Psoas muscle (tissue), 8 donors: Measurements from ENCODE around the gene PRPF39. TPM values are rescaled to one million over a fixed set of nuclear protein-coding genes. Genes with fewer than 3 reads are reported as not detected.

Source experiments
- ATAC-seq, 4 donors: fragments of 200-7000 bp; cut with Tn5 transposase; one replicate each; pipeline ENCODE4 v1.9.1; 2020; ENCODE audit warnings: moderate library complexity in 3 of 4, mild to moderate bottlenecking in 2 of 4
- DNase-seq, 2 donors: peaks; one replicate each; pipeline ENCODE4 v3.0.0-alpha.2; 2020
- H3K27ac ChIP-seq: fragments of 200-600 bp; one replicate; pipeline ENCODE4 v1.8.0; 2022
- H3K27me3 ChIP-seq, 3 donors: fragments of 200-600 bp in 1 of 3; one replicate each; pipeline versions ENCODE4 v1.6.1 to v1.8.0; 2013 to 2022; ENCODE audit warnings: low read length in 2 of 3, mild to moderate bottlenecking in 2 of 3, moderate library complexity in 1 of 3; ENCODE audit not compliant: insufficient read depth in 3 of 3
- H3K36me3 ChIP-seq, 2 donors: fragments of 200-600 bp in 1 of 2; one replicate each; pipeline versions ENCODE4 v1.6.1 to v1.8.0; 2013 to 2022; ENCODE audit warnings: low read depth in 1 of 2, mild to moderate bottlenecking in 1 of 2, moderate library complexity in 1 of 2; ENCODE audit not compliant: insufficient read depth in 1 of 2
- H3K4me1 ChIP-seq: fragments of 200-600 bp; one replicate; pipeline ENCODE4 v1.8.0; 2022
- H3K4me3 ChIP-seq: fragments of 200-600 bp; one replicate; pipeline ENCODE4 v1.8.0; 2022; ENCODE audit warnings: mild to moderate bottlenecking
- H3K9me3 ChIP-seq: fragments of 200-600 bp; one replicate; pipeline ENCODE4 v1.8.0; 2022
- whole genome bisulfite sequencing, 3 donors: extraction: QIAGEN DNeasy Blood & Tissue Kit; methylation state at CpG; one replicate each; pipeline versions ENCODE4 v1.1.6 to v1.1.7; 2013; 5-methylcytosine and 5-hydroxymethylcytosine counted together
- intact Hi-C, 2 donors: fragments of 100-400 bp; cut with DNase I; formaldehyde crosslinking; loops; one replicate each; pipeline versions ENCODE4 v1.11.0 to v1.14.2; 2022
- polyA plus RNA-seq, 3 donors: library from polyadenylated mRNA; stranded (reverse); fragments of 200-250 nt; gene quantifications; one replicate each; pipeline ENCODE4 v1.2.3, GENCODE V29; 2013
- total RNA-seq, 4 donors: library from RNA; stranded (reverse); fragmentation: NEBNext Ultra II Directional in 2 of 4; extraction: Animal tissue kit (Norgen Biotek cat#: 25700) in 2 of 4; gene quantifications; one replicate each; pipeline versions ENCODE4 v1.2.1 to v1.2.4, GENCODE V29; 2021 to 2023
- TF ChIP-seq, protein P1 (sequence below): fragments of 200-600 bp; IDR thresholded peaks from one replicate; pipeline ENCODE4 v1.8.0; 2022; ENCODE audit warnings: antibody characterized with exemption
- donor health status: healthy with polysubstance abuse.
- donor health status: DM: no; HTN: no; CAD: no; lungs with moderate emphysema.
- donor health status: Bipolar disorder and iron deficiency.
- donor health status: healthy.
- donor health status: DM: yes; HTN: yes; CAD: no.
- donor health status: DM: no; HTN: no; CAD: no.
- donor health status: DM: no; HTN: no; CAD: no.
- donor health status: DM: yes; HTN: yes; CAD: no.

Gene PRPF39
- total and polyA plus RNA-seq, 7 donors = 10.1 to 32.4 (median 18.2) TPM

DNA sequence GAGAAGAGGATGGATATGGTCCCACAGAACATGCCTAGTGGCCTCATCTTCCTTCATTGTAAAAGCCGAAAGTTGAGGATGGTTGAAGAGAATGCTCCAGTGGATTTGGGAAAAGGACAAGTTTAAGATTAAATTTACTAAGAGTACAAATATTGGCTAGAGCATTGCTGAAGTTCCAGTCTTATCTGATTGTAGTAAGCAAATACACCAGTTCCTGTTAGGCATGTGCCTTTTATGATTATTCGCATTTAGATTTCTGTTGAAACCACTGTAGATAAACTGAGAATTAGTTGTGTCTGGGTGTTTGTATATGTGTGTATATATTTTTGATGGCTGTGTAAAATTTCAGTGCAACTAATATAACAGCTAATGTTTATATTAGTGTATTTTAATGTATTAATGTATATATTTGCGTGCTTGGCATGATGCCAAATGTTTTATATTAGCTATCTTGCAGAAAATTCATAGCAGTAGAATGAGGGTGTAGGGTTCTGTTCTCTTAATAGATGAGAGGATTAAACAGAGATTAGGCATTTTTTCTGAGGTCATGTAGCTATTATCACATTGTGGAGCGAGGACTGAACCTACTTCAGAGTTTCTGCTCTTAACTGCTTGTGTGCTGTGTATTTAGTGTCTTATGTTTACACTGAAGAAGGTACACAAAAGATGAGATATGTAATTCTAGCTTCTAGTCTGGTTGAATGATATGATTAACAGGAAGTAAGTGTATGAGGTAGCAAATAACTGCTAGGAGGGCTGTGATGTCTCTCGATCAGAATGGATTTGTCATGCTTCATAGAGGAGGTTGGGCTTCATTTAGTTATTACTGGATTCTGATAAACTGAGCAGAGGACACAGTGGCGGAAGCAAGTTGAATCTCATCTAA is 29.2 kb downstream of the PRPF39 start:
- no peak for DNase-seq
- Histone ChIP-seq H3K36me3 (peaks cover 6 to 100% of the 10 kb centered on the region in 2 donors), H3K9me3 (no peaks in the 10 kb centered on the region), H3K4me1 (peaks cover 3% of the 10 kb centered on the region), H3K27ac (no peak overlapping the region), H3K27me3 (no peaks in the 10 kb centered on the region), H3K4me3 (no peak overlapping the region)
- WGBS, 3 donors = 86 to 92% (median 91%) methylated on average over 6 of the region's 6 CpGs
- intact Hi-C loops = no loop called here
- TF ChIP-seq, protein P1, sequence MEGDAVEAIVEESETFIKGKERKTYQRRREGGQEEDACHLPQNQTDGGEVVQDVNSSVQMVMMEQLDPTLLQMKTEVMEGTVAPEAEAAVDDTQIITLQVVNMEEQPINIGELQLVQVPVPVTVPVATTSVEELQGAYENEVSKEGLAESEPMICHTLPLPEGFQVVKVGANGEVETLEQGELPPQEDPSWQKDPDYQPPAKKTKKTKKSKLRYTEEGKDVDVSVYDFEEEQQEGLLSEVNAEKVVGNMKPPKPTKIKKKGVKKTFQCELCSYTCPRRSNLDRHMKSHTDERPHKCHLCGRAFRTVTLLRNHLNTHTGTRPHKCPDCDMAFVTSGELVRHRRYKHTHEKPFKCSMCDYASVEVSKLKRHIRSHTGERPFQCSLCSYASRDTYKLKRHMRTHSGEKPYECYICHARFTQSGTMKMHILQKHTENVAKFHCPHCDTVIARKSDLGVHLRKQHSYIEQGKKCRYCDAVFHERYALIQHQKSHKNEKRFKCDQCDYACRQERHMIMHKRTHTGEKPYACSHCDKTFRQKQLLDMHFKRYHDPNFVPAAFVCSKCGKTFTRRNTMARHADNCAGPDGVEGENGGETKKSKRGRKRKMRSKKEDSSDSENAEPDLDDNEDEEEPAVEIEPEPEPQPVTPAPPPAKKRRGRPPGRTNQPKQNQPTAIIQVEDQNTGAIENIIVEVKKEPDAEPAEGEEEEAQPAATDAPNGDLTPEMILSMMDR = no peak
- no peak for ATAC-seq

- TF ChIP-seq, protein P1 = no peak
- intact Hi-C loops = no loop called here
- H3K4me1 ChIP-seq = peaks cover 3% of the 10 kb centered on the region
- DNase-seq = no peak
- peaks cover 6 to 100% of the 10 kb centered on the region in 2 donors for H3K36me3 ChIP-seq
- no peaks in the 10 kb centered on the region for H3K27me3 ChIP-seq
- no peak overlapping the region for H3K4me3 ChIP-seq
- 75 to 81% (median 76%) methylated on average over 3 of the region's 3 CpGs for WGBS, 3 donors
- no peak for ATAC-seq
- H3K9me3 ChIP-seq = no peaks in the 10 kb centered on the region
- no peak overlapping the region for H3K27ac ChIP-seq
Observed at GRCh38 chr14:45114327-45114726, 30.4 kb downstream of the PRPF39 start.

DNA sequence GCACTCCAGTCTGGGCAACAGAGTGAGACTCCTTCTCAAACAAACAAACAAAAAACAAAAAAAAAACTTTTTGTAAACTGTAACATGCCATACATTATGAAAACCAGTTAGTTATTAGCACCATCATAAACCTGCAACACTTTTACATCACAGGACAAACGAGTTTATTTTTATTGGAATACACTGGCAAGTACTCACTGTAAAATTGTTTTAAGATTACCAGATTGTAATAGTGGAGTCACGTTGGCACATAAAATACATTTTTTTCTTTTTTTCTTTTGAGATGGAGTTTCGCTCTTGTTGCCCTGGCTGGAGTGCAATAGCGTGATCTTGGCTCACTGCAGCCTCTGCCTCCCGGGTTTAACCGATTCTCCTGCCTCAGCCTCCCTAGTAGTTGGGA is 34.7 kb downstream of the PRPF39 start:
- intact Hi-C loops = no loop called here
- ATAC-seq (no peak), DNase-seq (no peak)
- Histone ChIP-seq H3K36me3 (peaks cover 0 to 98% of the 10 kb centered on the region in 2 donors), H3K4me1 (peaks cover 3% of the 10 kb centered on the region), H3K27ac (no peak overlapping the region), H3K9me3 (no peaks in the 10 kb centered on the region), H3K4me3 (no peak overlapping the region), H3K27me3 (no peaks in the 10 kb centered on the region)
- TF ChIP-seq, protein P1 = no peak
- 61 to 86% (median 69%) methylated on average over 6 of the region's 6 CpGs for WGBS, 3 donors

GRCh38 chr14:45120096-45120495 is 36.2 kb downstream of the PRPF39 start:
- Histone ChIP-seq H3K9me3 (no peaks in the 10 kb centered on the region), H3K4me1 (peaks cover 6% of the 10 kb centered on the region), H3K4me3 (no peak overlapping the region), H3K36me3 (peaks cover 0 to 97% of the 10 kb centered on the region in 2 donors), H3K27me3 (no peaks in the 10 kb centered on the region), H3K27ac (no peak overlapping the region)
- intact Hi-C loops = no loop called here
- TF ChIP-seq, protein P1 = no peak
- ATAC-seq (no peak), DNase-seq (no peak)
- 83 to 94% (median 91%) methylated on average over 1 of the region's 1 CpG for WGBS, 3 donors
